GM19452 (cell line): ENCODE results near the gene ARHGAP15.

Experiments used
- ATAC-seq: cut with Tn5 transposase; IDR thresholded peaks from one replicate; pipeline ENCODE4 v1.9.1; 2021; ENCODE audit not compliant: unreplicated experiment

Gene ARHGAP15

DNA sequence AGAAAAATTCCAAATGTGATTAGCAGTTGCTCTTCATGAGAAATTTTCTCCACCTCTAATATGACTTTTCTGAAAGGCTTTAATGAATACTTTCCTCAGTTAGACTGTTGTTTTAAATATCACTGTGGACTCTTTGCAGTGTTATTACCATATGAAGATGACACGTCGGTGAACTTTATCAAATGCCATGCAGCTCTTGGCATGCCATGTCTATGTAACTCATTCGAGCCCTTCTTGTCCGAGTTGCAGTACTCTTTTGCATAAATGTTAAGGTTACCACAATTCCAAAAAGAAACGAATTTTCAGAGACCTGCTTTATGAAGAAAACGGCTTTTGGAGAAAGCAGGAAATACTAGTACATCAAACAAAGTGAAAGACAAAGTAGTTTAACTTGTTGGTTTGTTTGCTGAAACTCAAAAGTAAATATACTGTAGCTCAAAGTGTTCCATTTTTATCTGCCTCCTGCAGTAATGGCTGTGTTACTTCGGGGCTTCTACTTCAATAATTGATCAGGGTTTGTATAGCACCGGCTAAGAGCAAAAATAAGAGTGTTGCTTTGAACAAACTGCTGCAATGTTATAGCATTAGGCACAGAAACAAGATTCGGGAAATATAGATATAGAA is 204.1 kb downstream of the ARHGAP15 start:
- ATAC-seq: no peak

DNA sequence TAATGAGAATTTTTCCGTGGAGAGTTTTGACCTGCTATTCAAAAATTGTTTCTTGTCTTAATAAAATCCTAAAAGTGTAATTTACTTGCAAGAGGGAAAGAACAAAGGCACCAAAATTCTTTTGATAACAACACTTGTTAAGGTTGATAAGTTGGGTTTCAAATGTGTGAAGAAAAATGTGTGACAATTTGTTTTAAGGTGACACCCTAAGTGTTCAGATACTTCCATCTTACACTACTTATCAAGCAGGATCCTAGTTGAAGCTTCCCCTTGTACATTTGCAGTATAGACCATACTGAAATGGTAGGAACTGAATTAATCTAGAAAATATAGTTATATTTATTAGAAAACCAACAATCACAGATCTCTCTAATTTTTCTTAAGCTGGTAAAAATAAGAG is 204.6 kb downstream of the ARHGAP15 start:
- ATAC-seq: no peak

DNA sequence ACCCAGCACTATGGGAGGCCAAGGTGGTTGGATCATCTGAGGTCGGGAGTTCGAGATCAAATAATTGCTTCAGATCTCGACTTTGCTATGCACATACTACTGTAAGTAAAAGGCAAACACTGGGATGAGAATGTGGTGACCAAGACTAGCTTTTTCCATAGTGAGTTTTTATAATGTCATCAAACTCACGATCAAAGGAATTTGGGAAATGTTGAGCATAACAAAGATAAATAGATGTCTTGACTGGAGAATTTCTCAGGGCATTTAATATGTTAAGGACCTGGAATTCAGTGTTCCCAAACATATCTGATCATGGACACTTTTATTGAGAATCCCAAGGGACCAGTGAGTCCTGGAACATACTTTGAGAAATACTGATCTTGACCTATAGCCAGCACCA is 205.6 kb downstream of the ARHGAP15 start:
- no peak for ATAC-seq

DNA sequence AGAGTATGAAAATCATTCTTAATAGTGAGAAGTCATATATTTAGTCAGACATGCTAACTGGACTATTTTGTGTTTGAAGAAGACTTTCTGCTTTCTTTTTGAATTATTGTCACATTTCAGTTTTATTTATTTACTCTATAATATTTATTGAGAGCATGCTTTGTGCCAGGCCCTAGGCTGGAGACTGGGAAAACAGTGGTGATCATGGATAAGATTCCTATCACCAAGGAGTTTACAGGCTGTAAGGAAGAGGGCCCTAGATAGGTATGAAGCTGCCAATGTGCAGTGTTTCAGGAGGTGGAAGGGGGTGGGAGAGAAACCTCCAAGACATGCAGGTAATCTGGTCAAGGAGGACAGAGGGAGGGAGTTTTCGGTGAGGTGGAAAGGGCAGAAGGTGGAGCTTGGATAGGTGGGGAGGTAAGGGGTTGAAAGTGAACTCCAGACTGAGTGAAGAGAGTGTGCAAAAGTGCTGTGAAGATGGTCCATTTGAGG is 207.5 kb downstream of the ARHGAP15 start:
- no peak for ATAC-seq

DNA sequence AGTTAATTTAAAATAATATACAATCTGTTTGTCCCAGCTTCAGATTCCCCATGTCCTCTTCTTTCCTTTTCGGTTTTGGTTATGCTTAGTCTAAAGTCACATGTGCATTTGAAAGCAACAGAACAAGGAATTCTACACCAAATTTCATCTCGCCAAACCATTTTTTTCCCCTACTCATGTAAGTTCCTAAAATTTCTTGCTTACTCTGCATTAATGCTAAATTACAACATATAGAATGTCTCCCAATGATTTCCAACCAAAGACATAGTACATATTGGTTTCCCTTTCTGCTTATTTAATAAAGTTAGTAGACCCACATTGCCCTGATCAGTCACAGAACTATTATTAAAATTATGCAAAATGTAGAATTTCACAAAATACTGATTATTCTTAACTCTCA is 212.3 kb downstream of the ARHGAP15 start:
- ATAC-seq: no peak

DNA sequence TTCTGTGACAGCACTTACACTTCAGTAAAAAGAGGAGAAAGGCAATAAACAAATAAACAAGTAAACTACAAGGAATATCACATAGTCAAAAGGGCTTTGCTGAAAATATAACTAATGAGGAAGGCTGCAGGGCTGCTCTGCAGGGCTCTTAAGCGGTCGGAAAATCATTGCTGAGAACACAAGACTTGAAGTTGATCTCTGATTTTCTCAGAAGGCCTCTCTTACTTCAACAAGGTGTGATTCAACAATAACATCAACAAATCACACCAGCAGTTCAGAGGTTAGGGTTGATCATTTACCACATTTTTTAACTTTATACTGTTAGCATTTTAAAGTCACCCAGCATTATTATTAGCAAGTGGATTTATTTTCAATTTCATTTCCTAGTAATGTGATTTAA is 215.6 kb downstream of the ARHGAP15 start:
- no peak for ATAC-seq

DNA sequence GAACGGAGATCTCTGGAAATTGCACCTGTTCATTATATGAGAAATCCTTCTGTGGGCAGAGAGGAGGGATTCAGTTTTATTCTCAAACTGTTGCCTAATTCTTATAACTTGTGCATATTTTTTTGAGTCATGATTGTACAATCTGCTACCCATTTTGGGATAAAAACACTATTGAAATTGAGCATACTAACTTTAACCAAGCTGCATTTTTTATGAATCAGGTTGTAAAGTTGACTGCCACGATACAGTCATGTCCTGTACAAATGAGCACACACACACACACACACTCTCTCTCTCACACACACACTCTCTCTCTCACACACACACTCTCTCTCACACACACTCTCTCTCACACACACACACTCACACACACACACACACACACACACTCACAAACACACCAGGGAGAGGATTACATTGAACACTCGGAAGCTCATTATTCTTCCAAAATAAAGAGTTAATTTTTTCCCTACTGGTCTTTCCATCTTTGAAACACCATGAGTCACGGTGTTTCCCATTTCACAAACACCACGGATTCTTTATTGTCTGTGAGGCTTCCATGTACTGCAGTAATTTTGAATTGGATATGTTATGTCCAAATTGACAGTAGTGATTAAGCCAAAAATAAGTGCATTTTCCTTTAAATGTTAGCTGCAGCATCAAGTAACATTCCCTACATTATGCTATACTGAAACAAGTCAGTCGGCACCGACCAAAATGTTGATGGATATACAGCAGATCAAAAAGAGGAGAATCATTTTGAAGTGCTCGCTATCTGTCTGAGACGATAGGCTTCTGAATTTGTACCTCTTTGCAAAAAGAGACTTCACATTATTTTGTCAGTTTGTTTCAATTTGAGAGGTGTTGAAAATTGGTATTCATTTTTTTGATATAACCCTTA is 216.9 kb downstream of the ARHGAP15 start:
- no peak for ATAC-seq

DNA sequence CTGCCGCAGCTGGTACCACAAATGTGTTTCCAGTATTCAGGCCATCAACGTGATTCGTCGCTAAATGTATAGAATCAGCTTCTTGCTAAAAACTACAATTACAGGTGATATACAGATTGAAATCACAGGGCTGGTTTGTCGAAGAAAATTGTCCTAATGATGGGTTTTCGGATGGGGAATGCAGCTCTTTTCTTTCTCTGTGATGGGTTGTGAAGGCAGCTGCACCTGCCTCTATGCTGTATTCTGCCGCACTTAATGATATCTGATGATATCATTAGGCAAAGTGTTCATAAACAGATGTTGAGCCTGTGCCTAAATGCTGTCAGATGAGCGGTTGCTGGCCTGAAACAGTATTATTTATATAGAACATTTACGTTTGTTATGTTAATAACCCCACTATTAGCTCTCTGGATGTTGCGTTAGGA is 218.1 kb downstream of the ARHGAP15 start:
- ATAC-seq: no peak

DNA sequence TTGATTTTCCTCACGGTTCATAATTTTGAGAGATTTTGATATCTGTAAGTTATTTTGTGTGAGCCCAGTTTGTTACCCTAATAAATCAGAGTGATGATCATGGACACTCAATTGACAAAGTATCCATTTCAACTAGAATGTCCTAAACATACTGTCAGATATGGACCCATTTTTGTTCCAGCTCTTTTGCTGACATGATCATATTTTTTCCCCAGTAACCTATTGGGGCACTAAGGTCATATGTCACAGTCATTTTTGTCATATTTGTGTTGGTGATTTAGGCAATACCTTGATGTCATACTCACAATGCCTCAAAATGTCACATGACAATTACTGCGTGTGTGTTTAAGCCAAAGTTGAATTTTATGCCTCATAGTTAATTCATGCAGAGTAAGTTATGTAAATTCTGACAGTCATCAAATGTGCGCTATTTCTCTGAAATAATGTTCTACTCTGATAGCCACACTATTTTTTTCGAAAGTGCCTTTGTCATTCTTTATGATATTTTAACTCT is 218.7 kb downstream of the ARHGAP15 start:
- no peak for ATAC-seq

DNA sequence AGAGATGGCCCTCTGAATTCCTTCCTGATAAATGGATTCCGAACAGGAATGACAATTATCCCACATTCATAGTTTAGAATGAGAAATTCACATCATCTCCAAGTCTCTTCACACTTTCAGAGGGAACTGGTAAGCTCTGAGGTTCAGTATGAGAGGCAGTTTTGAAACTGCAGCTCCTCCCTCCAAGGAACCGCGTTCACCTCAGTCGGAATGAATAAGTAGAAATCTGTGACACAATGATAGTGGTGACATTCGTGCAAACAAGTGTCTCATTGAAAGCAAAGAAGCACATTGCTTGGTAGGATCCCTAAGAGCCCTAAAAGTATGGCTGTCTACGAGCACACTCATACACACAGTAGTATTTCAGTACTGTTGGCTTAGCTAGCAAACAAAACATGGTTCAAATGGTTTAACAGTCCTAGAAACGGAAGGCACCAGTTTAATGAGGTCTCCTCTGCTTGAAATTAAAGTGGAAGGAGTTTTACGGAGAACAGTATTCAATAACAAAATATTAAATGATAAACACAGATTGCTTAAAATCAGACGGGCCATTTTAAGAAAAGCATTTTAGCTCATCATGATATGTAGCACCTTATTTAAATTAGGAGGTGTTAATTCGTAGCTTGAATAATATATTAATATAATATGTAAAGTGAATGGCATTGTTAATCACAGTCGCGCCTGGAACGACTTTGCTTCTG is 225.0 kb downstream of the ARHGAP15 start:
- ATAC-seq: no peak

DNA sequence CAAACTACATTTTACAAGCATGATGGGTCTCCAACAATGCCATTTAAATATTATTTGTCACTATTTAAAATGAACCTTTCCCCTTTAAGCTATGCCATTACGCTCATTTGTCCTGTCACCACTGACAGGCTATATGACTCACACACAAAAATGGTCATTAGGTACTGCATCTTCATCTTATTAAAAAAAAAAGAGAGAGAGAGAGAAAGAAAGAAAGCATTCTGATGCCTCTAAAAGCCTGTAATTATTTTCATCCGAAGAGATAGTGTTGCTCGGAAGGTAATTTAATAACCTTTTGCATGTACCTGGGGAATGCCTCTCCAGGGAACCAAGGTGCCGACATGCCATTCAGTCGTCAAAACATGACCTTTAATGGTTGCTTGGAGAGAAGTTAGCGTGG is 226.7 kb downstream of the ARHGAP15 start:
- ATAC-seq: no peak

DNA sequence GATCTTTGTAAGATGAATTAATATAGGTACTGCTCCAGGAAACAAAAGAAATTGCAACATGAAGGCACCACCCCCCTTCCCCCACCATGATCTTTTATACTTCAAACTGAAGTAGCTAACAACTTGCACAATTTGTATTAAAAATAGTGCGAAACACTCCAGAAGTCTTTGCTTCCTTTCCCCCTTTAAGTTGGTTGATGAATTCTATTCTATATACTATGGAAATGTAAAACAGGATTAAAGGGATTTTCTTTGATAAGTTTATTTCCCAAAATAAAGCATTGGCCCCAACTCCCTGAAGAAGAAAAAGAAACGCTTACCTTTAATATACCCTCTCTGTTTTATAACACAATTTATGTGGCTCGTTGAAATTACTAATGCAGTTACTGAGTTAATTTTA is 227.1 kb downstream of the ARHGAP15 start:
- no peak for ATAC-seq

DNA sequence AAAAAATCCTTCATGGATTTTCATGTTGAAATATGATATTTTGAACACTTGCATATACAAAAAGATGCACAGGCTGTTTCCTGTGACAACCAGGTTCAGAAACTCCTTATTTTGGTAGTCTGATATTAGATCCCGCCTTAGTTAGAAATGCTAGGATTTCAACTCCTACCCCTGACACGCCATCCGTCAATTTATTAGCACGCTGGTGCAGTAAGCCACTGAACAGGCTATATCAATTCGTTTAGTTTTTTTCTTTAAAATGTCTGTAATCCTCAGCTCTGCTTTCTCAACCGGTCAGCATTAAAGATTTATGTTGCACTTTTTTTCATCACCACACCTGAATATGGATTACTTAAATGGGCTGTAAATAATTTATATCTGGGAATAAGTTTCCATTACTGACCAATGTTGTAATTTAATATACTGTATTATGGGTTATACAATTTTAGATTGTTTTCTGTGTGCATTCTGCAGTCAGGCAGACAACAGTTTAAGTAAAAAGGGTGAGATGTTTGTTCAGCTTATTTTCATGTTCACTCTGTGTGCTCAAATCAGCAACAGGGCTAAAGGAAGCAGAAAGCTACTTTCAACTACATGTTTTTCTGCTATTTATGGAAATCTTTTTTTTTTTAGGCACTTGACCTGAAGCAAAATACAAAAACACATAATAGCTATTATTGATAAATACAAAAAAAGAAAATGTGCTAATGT is 227.7 kb downstream of the ARHGAP15 start:
- no peak for ATAC-seq

DNA sequence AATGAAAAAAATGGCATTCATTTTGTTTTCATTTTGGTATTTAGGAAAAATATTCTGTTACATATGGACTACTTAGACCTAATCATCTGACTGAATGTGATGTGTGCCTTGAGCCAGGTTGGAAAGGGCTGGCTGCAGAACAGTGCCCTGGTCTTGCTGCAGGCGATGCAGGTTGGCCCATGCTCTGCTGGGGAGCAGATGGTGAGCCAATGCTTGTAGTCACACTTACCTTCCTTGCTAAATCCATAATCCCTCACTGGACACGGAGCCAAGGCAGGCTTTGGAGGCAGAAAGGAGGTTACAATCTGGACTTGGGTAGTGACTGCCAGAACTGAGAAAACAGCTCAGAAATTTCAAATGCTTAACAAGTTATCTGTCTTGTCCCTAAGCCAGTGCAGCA is 228.7 kb downstream of the ARHGAP15 start:
- no peak for ATAC-seq

DNA sequence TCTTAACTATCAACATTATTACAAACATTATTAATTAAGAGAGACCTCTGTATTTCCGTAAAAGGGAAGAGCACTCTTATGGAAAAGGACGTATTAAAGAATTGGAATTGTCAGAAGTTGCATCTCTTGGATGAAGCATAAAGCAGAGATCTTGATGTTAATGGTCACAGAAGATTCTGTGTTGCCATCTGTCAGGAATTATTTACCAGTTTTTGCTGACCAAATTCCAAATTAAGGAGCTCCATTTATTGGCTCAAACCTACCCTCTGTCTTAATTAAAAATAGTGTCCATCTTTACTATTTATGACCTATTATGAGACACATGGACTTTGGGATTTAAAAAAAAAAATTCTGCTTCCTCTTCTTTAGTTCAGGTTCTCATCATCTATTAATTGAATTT is 232.1 kb downstream of the ARHGAP15 start:
- no peak for ATAC-seq

DNA sequence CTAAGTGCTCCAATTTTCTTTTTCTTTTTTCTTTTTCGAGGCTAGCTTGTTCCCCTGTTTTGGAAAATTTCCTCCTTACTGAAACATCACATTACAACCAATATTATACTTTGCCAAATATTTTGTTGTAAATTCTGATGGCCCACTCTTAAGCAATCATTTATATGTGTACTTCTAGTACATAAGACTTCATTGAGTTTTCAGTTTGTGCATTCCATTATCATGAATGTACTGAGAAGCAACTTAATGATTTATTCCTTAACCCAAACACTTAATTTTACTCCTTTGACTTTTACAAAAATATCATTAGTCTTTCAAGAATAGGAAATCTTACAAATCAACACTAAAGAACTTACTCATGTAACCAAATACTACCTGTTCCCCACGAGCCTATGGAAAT is 242.4 kb downstream of the ARHGAP15 start:
- no peak for ATAC-seq

DNA sequence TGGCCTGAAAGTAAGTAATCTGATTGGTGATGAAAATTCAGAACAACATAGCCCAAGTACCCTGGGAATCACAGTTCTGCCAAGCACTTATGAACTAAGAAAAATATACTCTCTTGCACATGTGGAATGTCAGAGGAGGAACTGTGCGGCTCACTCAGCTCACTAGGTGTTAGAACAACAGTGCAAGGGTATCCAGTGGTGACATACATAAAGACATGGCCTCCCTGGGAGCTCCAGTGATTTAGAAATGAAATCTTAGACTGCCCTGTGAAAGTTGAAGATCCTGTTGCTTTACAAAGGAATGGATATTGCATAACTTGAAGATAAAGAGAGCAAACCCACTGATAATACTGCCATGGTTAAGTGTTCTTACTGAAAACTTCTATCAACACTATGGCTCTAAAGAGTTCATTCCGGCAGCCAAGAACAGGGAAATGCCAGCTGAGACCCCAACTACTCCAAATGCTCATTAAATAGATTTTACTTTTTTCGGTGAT is 246.2 kb downstream of the ARHGAP15 start:
- ATAC-seq: no peak

DNA sequence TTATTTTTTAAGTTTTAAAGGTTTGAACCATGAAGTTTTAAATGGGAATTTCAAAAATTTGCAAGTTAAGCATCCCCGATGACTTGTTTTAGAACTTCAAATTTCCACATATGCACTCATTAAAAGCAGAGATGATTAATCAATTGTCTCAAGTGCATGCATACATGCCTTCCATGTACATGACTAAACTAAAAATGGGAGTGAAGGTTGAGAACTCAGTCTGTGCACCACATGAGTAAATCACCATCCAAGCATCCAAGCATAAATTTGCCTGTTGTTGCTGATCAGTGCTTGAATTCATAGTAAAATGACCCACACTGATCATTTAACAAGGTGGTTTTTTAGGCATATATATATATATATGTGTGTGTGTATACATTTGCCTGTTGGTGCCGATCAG is 249.8 kb downstream of the ARHGAP15 start:
- no peak for ATAC-seq

DNA sequence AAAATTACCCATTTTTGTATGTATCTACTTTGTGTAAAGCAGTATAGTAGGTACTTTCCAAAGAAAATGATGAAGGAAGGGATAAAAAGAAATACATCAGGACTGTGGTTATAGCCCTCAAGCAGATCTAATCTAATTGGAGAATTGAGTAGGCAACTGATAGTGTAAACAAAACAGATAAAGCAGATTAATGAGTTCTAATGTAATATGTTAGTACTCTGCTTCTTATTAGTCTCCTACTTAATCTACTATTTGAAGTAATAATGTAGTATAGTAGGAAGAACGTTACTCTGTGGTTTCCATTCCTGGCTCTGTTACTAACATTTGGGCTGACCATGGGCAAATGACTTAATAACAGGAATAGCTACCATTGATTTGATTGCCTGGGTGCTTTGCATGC is 250.7 kb downstream of the ARHGAP15 start:
- no peak for ATAC-seq

DNA sequence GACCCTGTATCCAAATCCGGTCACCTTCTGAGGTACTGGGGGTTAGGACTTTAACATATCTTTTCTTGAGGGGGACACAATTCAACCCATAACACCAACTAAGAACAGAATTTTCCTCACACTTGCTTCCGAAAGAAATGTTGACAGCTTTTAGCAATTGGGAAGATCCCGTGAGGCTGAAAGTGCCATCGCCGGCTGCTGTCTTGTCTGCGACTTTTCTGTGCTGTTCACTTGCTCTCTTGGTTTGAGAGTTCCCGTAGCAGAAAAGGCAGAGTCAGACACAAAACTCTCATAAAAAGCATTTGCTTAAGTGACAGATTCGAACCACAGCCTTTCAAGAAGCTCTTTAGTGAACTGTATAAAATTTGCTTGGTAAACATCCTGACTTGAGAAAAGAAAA is 253.4 kb downstream of the ARHGAP15 start:
- no peak for ATAC-seq

DNA sequence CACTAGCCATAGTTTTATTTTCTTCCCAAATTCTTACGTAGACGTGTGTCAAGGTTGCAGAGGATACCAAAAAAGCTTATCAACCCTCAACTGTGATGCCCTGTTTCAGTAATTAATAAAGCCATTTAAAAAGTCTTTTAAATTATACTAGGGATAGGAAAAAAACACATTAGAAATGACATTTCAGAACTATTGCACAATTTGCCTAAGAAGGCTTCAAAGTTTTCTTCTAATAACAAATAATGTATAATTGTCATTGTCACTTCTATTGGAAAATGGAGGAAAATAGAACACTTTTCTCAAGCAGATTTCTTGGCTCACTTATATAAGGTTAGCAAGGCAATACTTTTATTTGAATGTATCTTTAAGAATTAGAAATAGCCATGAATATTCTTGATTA is 253.8 kb downstream of the ARHGAP15 start:
- no peak for ATAC-seq
